ENCODE measurements around the gene TULP1. TPM values are rescaled to one million over a fixed set of nuclear protein-coding genes. Genes with fewer than 3 reads are reported as not detected.
A peak's percentile ranks its signal among the peaks of the same experiment; 100 is the strongest.

The TULP1 gene
- total and polyA plus RNA-seq, 2 of the 4 experiments (the other 2 are of a cell fraction) = not detected

GRCh38 chr6:35552285-35552917 lies 39.7 kb upstream of the TULP1 start:
- no peak overlapping the region for H3K4me3 ChIP-seq (ENCODE audit: insufficient read depth, low read depth, low read length)
- no peak overlapping the region for H4K5ac ChIP-seq (ENCODE audit: low read depth, low read length)
- no TSS peak for BruUV-seq (replicated peaks)
- ATAC-seq (ENCODE audit: low read depth) (peak; percentile 76), DNase-seq (peak; percentile 35)
- H2BK15ac ChIP-seq (ENCODE audit: low read depth, low read length) = no peak overlapping the region
- no peak overlapping the region for H2AK9ac ChIP-seq (replicated peaks; ENCODE audit: low read depth, low read length, poor library complexity)
- H3K79me1 ChIP-seq (ENCODE audit: low read depth in 1 of 2, low read length in 2 of 2) = no peaks in the 10 kb centered on the region
- no peak overlapping the region for H3K23ac ChIP-seq (ENCODE audit: low read depth, low read length)
- H3K4ac ChIP-seq (ENCODE audit: low read depth, low read length) = no peak overlapping the region
- no peak overlapping the region for H3K14ac ChIP-seq (replicated peaks; ENCODE audit: low read depth, low read length)
- no peak overlapping the region for H2BK20ac ChIP-seq (ENCODE audit: low read depth, low read length)
- peaks cover 19% of the 10 kb centered on the region for H3K27me3 ChIP-seq (ENCODE audit: control insufficient read depth, insufficient read depth, low read length)
- TF ChIP-seq CHD1 (IDR thresholded peaks at IDR 0.05; ENCODE audit: low read depth, low read length) = no peak
- TF ChIP-seq, protein P1, sequence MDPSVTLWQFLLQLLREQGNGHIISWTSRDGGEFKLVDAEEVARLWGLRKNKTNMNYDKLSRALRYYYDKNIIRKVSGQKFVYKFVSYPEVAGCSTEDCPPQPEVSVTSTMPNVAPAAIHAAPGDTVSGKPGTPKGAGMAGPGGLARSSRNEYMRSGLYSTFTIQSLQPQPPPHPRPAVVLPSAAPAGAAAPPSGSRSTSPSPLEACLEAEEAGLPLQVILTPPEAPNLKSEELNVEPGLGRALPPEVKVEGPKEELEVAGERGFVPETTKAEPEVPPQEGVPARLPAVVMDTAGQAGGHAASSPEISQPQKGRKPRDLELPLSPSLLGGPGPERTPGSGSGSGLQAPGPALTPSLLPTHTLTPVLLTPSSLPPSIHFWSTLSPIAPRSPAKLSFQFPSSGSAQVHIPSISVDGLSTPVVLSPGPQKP (IDR thresholded peaks at IDR 0.05; ENCODE audit: borderline replicate concordance, low read depth, low read length) = no peak
- TF ChIP-seq BHLHE40 (IDR thresholded peaks at IDR 0.05; ENCODE audit: low read depth, low read length) = no peak
- TF ChIP-seq POLR2A (IDR thresholded peaks at IDR 0.05; ENCODE audit: low read depth, low read length) = no peak
- no peak for TF ChIP-seq RFX5 (IDR thresholded peaks at IDR 0.05; ENCODE audit: low read depth, low read length)
- TF ChIP-seq MAFK (IDR thresholded peaks at IDR 0.05; ENCODE audit: low read depth, low read length) = no peak
- TF ChIP-seq RAD21 (IDR thresholded peaks at IDR 0.05; ENCODE audit: low read length) = peak; percentile 56
- TF ChIP-seq SMC3 (IDR thresholded peaks at IDR 0.05; ENCODE audit: low read depth, low read length) = peak; percentile 35; the same call in 1 of the 2 replicates
- no peak for TF ChIP-seq MAZ (IDR thresholded peaks at IDR 0.05; ENCODE audit: borderline replicate concordance, low read depth, low read length)
- TF ChIP-seq CEBPB (IDR thresholded peaks at IDR 0.05; ENCODE audit: low read depth, low read length) = no peak
- no peak for TF ChIP-seq MXI1 (IDR thresholded peaks at IDR 0.05; ENCODE audit: borderline replicate concordance, low read depth, low read length)
- no peak for TF ChIP-seq USF2 (IDR thresholded peaks at IDR 0.05; ENCODE audit: low read depth, low read length)
- TF ChIP-seq NFE2L2 (IDR thresholded peaks at IDR 0.05; ENCODE audit: low read depth, low read length) = no peak
- TF ChIP-seq RCOR1 (IDR thresholded peaks at IDR 0.05; ENCODE audit: insufficient replicate concordance, low read length) = no peak
- TF ChIP-seq, protein P2, sequence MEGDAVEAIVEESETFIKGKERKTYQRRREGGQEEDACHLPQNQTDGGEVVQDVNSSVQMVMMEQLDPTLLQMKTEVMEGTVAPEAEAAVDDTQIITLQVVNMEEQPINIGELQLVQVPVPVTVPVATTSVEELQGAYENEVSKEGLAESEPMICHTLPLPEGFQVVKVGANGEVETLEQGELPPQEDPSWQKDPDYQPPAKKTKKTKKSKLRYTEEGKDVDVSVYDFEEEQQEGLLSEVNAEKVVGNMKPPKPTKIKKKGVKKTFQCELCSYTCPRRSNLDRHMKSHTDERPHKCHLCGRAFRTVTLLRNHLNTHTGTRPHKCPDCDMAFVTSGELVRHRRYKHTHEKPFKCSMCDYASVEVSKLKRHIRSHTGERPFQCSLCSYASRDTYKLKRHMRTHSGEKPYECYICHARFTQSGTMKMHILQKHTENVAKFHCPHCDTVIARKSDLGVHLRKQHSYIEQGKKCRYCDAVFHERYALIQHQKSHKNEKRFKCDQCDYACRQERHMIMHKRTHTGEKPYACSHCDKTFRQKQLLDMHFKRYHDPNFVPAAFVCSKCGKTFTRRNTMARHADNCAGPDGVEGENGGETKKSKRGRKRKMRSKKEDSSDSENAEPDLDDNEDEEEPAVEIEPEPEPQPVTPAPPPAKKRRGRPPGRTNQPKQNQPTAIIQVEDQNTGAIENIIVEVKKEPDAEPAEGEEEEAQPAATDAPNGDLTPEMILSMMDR (conservative IDR thresholded peaks at IDR 0.05; ENCODE audit: low read depth, low read length) = peak; percentile 67
- TF ChIP-seq FOS (IDR thresholded peaks at IDR 0.05; ENCODE audit: low read depth, low read length) = no peak
- in situ Hi-C loops (cut with MboI; ENCODE audit: low sequenced_read_pairs) = no loop called here
- H2BK120ac ChIP-seq (ENCODE audit: low read depth, low read length) = no peak overlapping the region
- no peak overlapping the region for H2AK5ac ChIP-seq (ENCODE audit: low read depth, low read length)
- CTCF ChIA-PET = interaction anchor here (0.6 to 1.7 kb wide), 10 partner anchors 8 to 117 kb away, joined by 3 to 7 read pairs (median 3); no protein-coding TSS in a partner anchor
- no peak overlapping the region for H4K8ac ChIP-seq (ENCODE audit: low read depth in 2 of 2, low read length in 2 of 2)
- no peaks in the 10 kb centered on the region for H3K4me1 ChIP-seq (ENCODE audit: control insufficient read depth, insufficient read depth, low read length)
- H3K9me1 ChIP-seq (ENCODE audit: insufficient read depth, low read length) = no peaks in the 10 kb centered on the region
- H3K9ac ChIP-seq (ENCODE audit: low read depth, low read length) = no peak overlapping the region
- H4K91ac ChIP-seq (ENCODE audit: insufficient read depth, low read depth, low read length) = no peak overlapping the region
- no CpG with 5 or more reads among the region's 5 CpGs for WGBS, 2 experiments (ENCODE audit: extremely low coverage in 2 of 2, insufficient read length in 1 of 2)
- H3K36me3 ChIP-seq (ENCODE audit: control insufficient read depth, insufficient read depth, low read length) = no peaks in the 10 kb centered on the region
- H4K20me1 ChIP-seq (ENCODE audit: insufficient read depth, low read length) = no peaks in the 10 kb centered on the region
- POLR2A ChIA-PET (ENCODE audit: unreplicated experiment) = no interaction called here
- intact Hi-C loops (cut with micrococcal nuclease) = no loop called here
- no peak overlapping the region for H3K4me2 ChIP-seq (ENCODE audit: low read depth, low read length)
- H3K27ac ChIP-seq (ENCODE audit: insufficient read depth, low read length) = no peak overlapping the region
- H2AFZ ChIP-seq (replicated peaks; ENCODE audit: low read length, poor library complexity) = no peak overlapping the region
- no peak overlapping the region for H2BK5ac ChIP-seq (ENCODE audit: low read depth, low read length, poor library complexity, severe bottlenecking)
- no peak overlapping the region for H3K56ac ChIP-seq (ENCODE audit: extremely low read depth, insufficient read depth, low read length)
- dilution Hi-C loops (cut with HindIII; ENCODE audit: low sequenced_read_pairs, unreplicated experiment) = no loop called here
- no peak overlapping the region for H3K18ac ChIP-seq (ENCODE audit: low read depth, low read length)
- peaks cover 6% of the 10 kb centered on the region for H3K9me3 ChIP-seq (ENCODE audit: control insufficient read depth, insufficient read depth, low read length)

Measured in IMR-90 (cell line).